HepG2 (cell line): ENCODE data around the gene TRERF1. TPM values are rescaled to one million over a fixed set of nuclear protein-coding genes. Genes with fewer than 3 reads are reported as not detected.
A peak's percentile ranks its signal among the peaks of the same experiment; 100 is the strongest.

Experiments
- BHLHE40 ChIP-seq: IDR thresholded peaks from 2 replicates; pipeline ENCODE4 v1.6.1; 2011; ENCODE audit warnings: low read length, improper control_type of control experiment
- CHD4 ChIP-seq: fragments of 200-600 bp; sonication (generic); IDR thresholded peaks from 2 replicates; pipeline ENCODE4 v1.7.0; 2017; ENCODE audit warnings: mild to moderate bottlenecking, low read length, borderline replicate concordance
- E2F1 ChIP-seq: sonication (generic); formaldehyde crosslinking; IDR thresholded peaks from 2 replicates; pipeline ENCODE4 v1.5.0; 2020; ENCODE audit warnings: missing genetic modification reagents
- FOSL2 ChIP-seq: sonication (generic); formaldehyde crosslinking; IDR thresholded peaks from 2 replicates; pipeline ENCODE4 v1.4.0; 2020; ENCODE audit warnings: missing genetic modification reagents
- GRHL1 ChIP-seq: sonication (generic); formaldehyde crosslinking; conservative IDR thresholded peaks from 2 replicates; pipeline ENCODE4 v1.8.0; 2022; ENCODE audit warnings: missing genetic modification reagents
- IKZF5 ChIP-seq: IDR thresholded peaks from 2 replicates; pipeline ENCODE4 v1.6.1; 2018; ENCODE audit warnings: missing genetic modification reagents, mild to moderate bottlenecking, missing compliant biosample characterization
- REL ChIP-seq: sonication (generic); formaldehyde crosslinking; conservative IDR thresholded peaks from 2 replicates; pipeline ENCODE4 v1.8.0; 2022; ENCODE audit warnings: mild to moderate bottlenecking, missing genetic modification reagents, moderate library complexity
- REST ChIP-seq, 2 experiments: IDR thresholded peaks; 2 replicates each; pipeline ENCODE4 v1.6.1; 2011 to 2012; ENCODE audit warnings: low read length in 2 of 2, borderline replicate concordance in 1 of 2, low read depth in 1 of 2, mild to moderate bottlenecking in 1 of 2, moderate library complexity in 1 of 2
- SMAD1 ChIP-seq: sonication (generic); formaldehyde crosslinking; IDR thresholded peaks from 2 replicates; pipeline ENCODE4 v1.4.0; 2020; ENCODE audit warnings: missing genetic modification reagents, low read depth, mild to moderate bottlenecking, borderline replicate concordance
- UBTF ChIP-seq: sonication (generic); formaldehyde crosslinking; IDR thresholded peaks from 2 replicates; pipeline ENCODE4 v1.4.0; 2020; ENCODE audit warnings: mild to moderate bottlenecking, missing genetic modification reagents
- ZFP82 ChIP-seq: sonication (generic); formaldehyde crosslinking; IDR thresholded peaks from 2 replicates; pipeline ENCODE4 v1.5.1; 2020; ENCODE audit warnings: mild to moderate bottlenecking, missing genetic modification reagents, borderline replicate concordance
- ZNF576 ChIP-seq: sonication (generic); formaldehyde crosslinking; IDR thresholded peaks from 2 replicates; pipeline ENCODE4 v1.4.0; 2020; ENCODE audit warnings: mild to moderate bottlenecking, missing genetic modification reagents
- ZNF747 ChIP-seq: sonication (generic); formaldehyde crosslinking; IDR thresholded peaks from 2 replicates; pipeline ENCODE4 v1.8.1; 2023; ENCODE audit warnings: missing genetic modification reagents, mild to moderate bottlenecking, borderline replicate concordance
- polyA plus RNA-seq, 8 experiments: library from polyadenylated mRNA; depleted of rRNA in 3 of 8; stranded (reverse) in 7 of 8; unstranded in 1 of 8; fragments of >200 nt; fragmentation: Illumina TruSeq in 4 of 8; extraction: Trizol in 4 of 8; gene quantifications; 2 replicates each; pipeline versions ENCODE4 v1.2.1 to v1.2.3, GENCODE V29; 2011 to 2016; ENCODE audit warnings: low read depth in 4 of 8, missing spikeins in 1 of 8, mixed read lengths in 1 of 8; ENCODE audit not compliant: insufficient read depth in 1 of 8
- total RNA-seq, 5 experiments: library from RNA; depleted of rRNA; stranded (reverse); fragments of >200 nt; fragmentation: Illumina TruSeq; extraction: Trizol; gene quantifications; 2 replicates each; pipeline ENCODE4 v1.2.3, GENCODE V29; 2016; ENCODE audit warnings: low read depth in 1 of 5

Gene TRERF1
- total and polyA plus RNA-seq, 2 of the 13 experiments (the other 11 are each of a cell fraction or from before 2014, with no cell fraction given): 0.02 TPM; not detected in 1

- TF ChIP-seq REST (IDR thresholded peaks at IDR 0.05; ENCODE audit: borderline replicate concordance in 1 of 2, low read depth in 1 of 2, low read length in 2 of 2) (peak in 1 of 2 experiments; percentile 85; a peak in 1 of 4 replicates), UBTF (CRISPR knock-in tag) (peak; percentile 50), REL (0 out of 2 replicates have a peak, but pooled peaks have one; percentile 69), ZFP82 (no peak), ZNF747 (CRISPR knock-in tag) (0 out of 2 replicates have a peak, but pooled peaks have one; percentile 21), FOSL2 (peak; percentile 72), GRHL1 (CRISPR knock-in tag) (no peak), CHD4 (no peak; the same call in 1 of the 2 replicates), IKZF5 (CRISPR knock-in tag) (peak; percentile 96; the same call in 1 of the 2 replicates), SMAD1 (CRISPR knock-in tag) (peak; percentile 71; the same call in 1 of the 2 replicates), ZNF576 (0 out of 2 replicates have a peak, but pooled peaks have one; percentile 36), E2F1 (CRISPR knock-in tag) (peak; percentile 71; the same call in 1 of the 2 replicates), BHLHE40 (0 out of 2 replicates have a peak, but pooled peaks have one; percentile 34)
These were observed 234.0 kb downstream of the TRERF1 start, which contains the start of gene MRPS10 (continued) for GRCh38 chr6:42217519-42218367.
